ENCODE results near the gene SLAMF9.

The SLAMF9 gene

GRCh38 chr1:159980076-159980475 is 26.0 kb upstream of the SLAMF9 start:
- no peak for TF ChIP-seq CTCF (IDR thresholded peaks at IDR 0.05; ENCODE audit: low read depth, low read length)
- in situ Hi-C loops (cut with HindIII; ENCODE audit: low sequenced_read_pairs), result no loop called here
- H3K4me3 ChIP-seq (ENCODE audit: low read depth, low read length), result no peak overlapping the region
- no peak for DNase-seq (ENCODE audit: low read depth, low spot score)

- no peak for DNase-seq (ENCODE audit: low read depth, low spot score)
- H3K4me3 ChIP-seq (ENCODE audit: low read depth, low read length), result no peak overlapping the region
- in situ Hi-C loops (cut with HindIII; ENCODE audit: low sequenced_read_pairs), result no loop called here
- no peak for TF ChIP-seq CTCF (IDR thresholded peaks at IDR 0.05; ENCODE audit: low read depth, low read length)
Observed at GRCh38 chr1:159979257-159979656, 25.2 kb upstream of the SLAMF9 start.

GRCh38 chr1:159978107-159978398 is 24.0 kb upstream of the SLAMF9 start:
- no peak for DNase-seq (ENCODE audit: low read depth, low spot score)
- no peak overlapping the region for H3K4me3 ChIP-seq (ENCODE audit: low read depth, low read length)
- no peak for TF ChIP-seq CTCF (IDR thresholded peaks at IDR 0.05; ENCODE audit: low read depth, low read length)
- in situ Hi-C loops (cut with HindIII; ENCODE audit: low sequenced_read_pairs), result no loop called here

DNA sequence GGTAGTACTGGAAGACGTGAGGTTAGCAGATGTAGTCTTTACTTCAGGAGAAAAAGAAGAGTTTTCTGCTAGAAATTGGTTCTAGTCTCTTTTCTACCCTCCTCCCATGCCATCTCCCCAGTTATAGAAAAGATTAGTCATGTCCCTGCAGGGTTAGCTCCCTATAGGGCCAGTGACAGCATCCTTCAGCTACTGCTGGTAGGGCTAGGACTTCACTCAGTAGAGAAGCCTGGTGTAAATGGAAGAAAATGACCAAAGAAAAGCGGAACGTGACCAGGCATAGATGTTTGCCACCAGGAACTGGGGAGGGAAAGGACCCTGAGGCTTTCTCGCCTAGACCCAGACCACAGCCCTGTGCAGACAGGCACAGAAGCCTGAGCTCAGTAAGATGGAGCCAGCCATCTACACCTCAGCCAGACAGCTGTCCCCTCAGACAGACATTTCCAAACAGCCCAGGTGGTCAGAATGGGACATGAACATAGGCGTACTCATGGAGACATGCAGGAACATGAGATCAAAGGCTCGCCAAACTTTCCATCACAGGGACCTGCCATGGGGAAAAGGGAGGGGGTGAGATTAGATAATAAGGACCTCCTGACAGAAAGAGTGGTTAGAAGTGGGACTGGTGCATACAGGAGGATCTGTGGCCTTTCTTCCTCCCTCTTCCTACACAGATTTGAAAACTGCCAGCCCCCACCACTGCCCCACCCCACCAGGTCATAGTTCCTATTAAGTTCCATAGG is 23.5 kb upstream of the SLAMF9 start:
- in situ Hi-C loops (cut with HindIII; ENCODE audit: low sequenced_read_pairs), result no loop called here
- no peak for DNase-seq (ENCODE audit: low read depth, low spot score)
- H3K4me3 ChIP-seq (ENCODE audit: low read depth, low read length), result no peak overlapping the region
- no peak for TF ChIP-seq CTCF (IDR thresholded peaks at IDR 0.05; ENCODE audit: low read depth, low read length)

DNA sequence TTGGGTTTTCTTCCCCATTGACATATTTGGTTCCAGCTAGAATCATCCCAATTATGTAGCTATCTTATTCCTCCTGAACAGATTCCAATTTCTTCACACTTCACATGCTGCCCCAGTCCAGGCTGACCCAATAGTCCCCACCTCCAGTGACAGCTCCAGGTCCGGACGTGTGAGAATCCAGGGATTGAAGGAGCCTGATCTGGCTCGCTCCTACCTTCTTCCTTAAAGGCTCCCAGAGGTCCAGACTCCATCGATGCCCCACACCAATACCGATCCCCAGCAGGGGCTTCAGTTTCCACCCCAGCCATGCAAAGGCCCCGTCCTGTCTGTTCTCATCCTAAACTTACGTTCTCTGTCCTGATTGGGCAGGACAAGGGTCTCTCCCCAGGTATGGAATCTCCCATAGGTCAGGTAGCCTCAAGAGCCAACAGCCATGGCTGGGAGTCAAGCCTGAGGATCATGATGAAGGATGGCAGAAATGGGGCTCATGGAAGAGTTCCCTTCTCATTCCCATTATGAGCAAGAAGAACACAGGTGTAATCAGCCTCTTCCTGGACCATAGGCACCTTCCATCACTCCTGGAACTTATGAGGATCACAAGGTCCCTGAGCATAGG is 20.4 kb upstream of the SLAMF9 start:
- no peak for DNase-seq (ENCODE audit: low read depth, low spot score)
- in situ Hi-C loops (cut with HindIII; ENCODE audit: low sequenced_read_pairs), result no loop called here
- TF ChIP-seq CTCF (IDR thresholded peaks at IDR 0.05; ENCODE audit: low read depth, low read length), result no peak
- no peak overlapping the region for H3K4me3 ChIP-seq (ENCODE audit: low read depth, low read length)

DNA sequence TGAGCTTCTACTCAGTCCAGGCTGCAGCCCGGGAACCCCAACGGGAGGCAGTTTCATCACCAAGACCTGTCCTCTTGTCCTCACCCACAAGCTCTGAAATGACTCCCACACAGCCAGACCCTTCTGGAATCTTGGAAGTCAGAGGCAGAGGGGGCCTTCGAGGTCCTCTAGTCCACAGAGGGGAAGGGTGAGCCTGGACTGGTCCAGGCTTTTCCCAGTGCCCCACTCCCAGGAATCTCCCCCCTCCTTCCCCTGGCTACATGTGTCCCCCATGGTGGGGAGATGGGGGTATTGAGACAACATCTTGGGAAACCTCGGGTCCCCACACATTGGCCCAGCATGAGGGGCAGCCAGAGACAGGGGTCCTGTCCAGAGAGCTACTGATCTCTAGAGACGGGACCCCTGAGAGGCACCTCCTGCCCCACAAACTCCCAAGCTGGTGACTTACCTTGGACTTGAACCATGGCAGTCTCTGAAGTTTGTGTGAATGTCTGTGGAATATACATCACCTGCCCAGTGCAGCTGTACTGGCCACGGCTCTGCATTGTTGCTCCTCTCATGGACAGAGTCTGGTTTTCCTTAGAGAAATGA is 19.4 kb upstream of the SLAMF9 start:
- DNase-seq (ENCODE audit: low read depth, low spot score), result no peak
- H3K4me3 ChIP-seq (ENCODE audit: low read depth, low read length), result no peak overlapping the region
- in situ Hi-C loops (cut with HindIII; ENCODE audit: low sequenced_read_pairs), result no loop called here
- TF ChIP-seq CTCF (IDR thresholded peaks at IDR 0.05; ENCODE audit: low read depth, low read length), result no peak
